ENCODE results near the gene RSPH1. TPM values are rescaled to one million over a fixed set of nuclear protein-coding genes. Genes with fewer than 3 reads are reported as not detected.

RSPH1 gene
- total RNA-seq, 6 experiments from 2014 or later = 0.18 to 0.55 (median 0.22) TPM; not detected in 1

GRCh38 chr21:42530167-42530518, 34.1 kb upstream of the RSPH1 start:
- 92% methylated on average over 5 of the region's 5 CpGs for WGBS (ENCODE audit: insufficient coverage, low coverage, low lambda C conversion rate, missing lambda C conversion rate)
- peaks cover 0 to 49% (median 19%) of the 10 kb centered on the region in 4 donors for H3K4me1 ChIP-seq
- H3K36me3 ChIP-seq = no peaks in the 10 kb centered on the region
- TF ChIP-seq CTCF (IDR thresholded peaks at IDR 0.05) = no peak
- TF ChIP-seq POLR2A (IDR thresholded peaks at IDR 0.05) = no peak
- H3K27me3 ChIP-seq = no peaks in the 10 kb centered on the region
- ATAC-seq (no peak), DNase-seq (peak in 1 of 3 donors; percentile 31)
- intact Hi-C loops (cut with DNase I) = no loop called here
- no peak overlapping the region for H3K4me3 ChIP-seq
- no peak overlapping the region for H3K27ac ChIP-seq
- H3K9me3 ChIP-seq = no peaks in the 10 kb centered on the region

GRCh38 chr21:42527489-42528158, 31.6 kb upstream of the RSPH1 start:
- H3K4me1 ChIP-seq = peaks cover 0 to 44% (median 16%) of the 10 kb centered on the region in 4 donors
- no peak overlapping the region for H3K4me3 ChIP-seq
- peak overlapping the region; percentile 74 to 82 (median 78) for H3K27ac ChIP-seq
- DNase-seq (peak in 1 of 3 donors; percentile 36), ATAC-seq (peak; percentile 51 to 63 (median 58))
- no peak for TF ChIP-seq CTCF (IDR thresholded peaks at IDR 0.05)
- no peak for TF ChIP-seq POLR2A (IDR thresholded peaks at IDR 0.05)
- intact Hi-C loops (cut with DNase I) = no loop called here
- no peaks in the 10 kb centered on the region for H3K27me3 ChIP-seq
- H3K9me3 ChIP-seq = no peaks in the 10 kb centered on the region
- peaks cover 0 to 1% (median 0%) of the 10 kb centered on the region in 4 donors for H3K36me3 ChIP-seq
- WGBS (ENCODE audit: insufficient coverage, low coverage, low lambda C conversion rate, missing lambda C conversion rate) = 12% methylated on average over 5 of the region's 13 CpGs

- no peak overlapping the region for H3K4me3 ChIP-seq
- H3K27ac ChIP-seq = peak overlapping the region; percentile 74 to 82 (median 78)
- no peaks in the 10 kb centered on the region for H3K27me3 ChIP-seq
- no peak for ATAC-seq
- WGBS (ENCODE audit: insufficient coverage, low coverage, low lambda C conversion rate, missing lambda C conversion rate) = 83% methylated on average over 1 of the region's 8 CpGs
- no peak for TF ChIP-seq POLR2A (IDR thresholded peaks at IDR 0.05)
- TF ChIP-seq CTCF (IDR thresholded peaks at IDR 0.05) = no peak
- H3K4me1 ChIP-seq = peaks cover 0 to 42% (median 15%) of the 10 kb centered on the region in 4 donors
- DNase-seq = no peak
- peaks cover 0 to 5% (median 0%) of the 10 kb centered on the region in 4 donors for H3K36me3 ChIP-seq
- intact Hi-C loops (cut with DNase I) = no loop called here
- H3K9me3 ChIP-seq = no peaks in the 10 kb centered on the region
Measured at GRCh38 chr21:42527127-42527488, 31.1 kb upstream of the RSPH1 start.

- peak overlapping the region; percentile 74 to 82 (median 78) for H3K27ac ChIP-seq
- ATAC-seq = peak; percentile 89 to 94 (median 91)
- WGBS (ENCODE audit: insufficient coverage, low coverage, low lambda C conversion rate, missing lambda C conversion rate) = 29% methylated on average over 6 of the region's 9 CpGs
- TF ChIP-seq CTCF (IDR thresholded peaks at IDR 0.05) (no peak), POLR2A (IDR thresholded peaks at IDR 0.05) (peak; percentile 40)
- peaks cover 0 to 42% (median 15%) of the 10 kb centered on the region in 4 donors for H3K4me1 ChIP-seq
- peaks cover 0 to 5% (median 0%) of the 10 kb centered on the region in 4 donors for H3K36me3 ChIP-seq
- peak; percentile 90 to 93 (median 91) for DNase-seq
- H3K27me3 ChIP-seq = no peaks in the 10 kb centered on the region
- intact Hi-C loops (cut with DNase I) = no loop called here
- no peak overlapping the region for H3K4me3 ChIP-seq
- H3K9me3 ChIP-seq = no peaks in the 10 kb centered on the region
Measured at GRCh38 chr21:42526379-42526727, 30.3 kb upstream of the RSPH1 start.
